Activated CD4-positive, CD25-positive, alpha-beta regulatory T cell (primary cell): ENCODE data around the gene C1QB.

Experiments
- DNase-seq, 4 experiments: peaks; one replicate each; lab custom pipeline; 2025; lab: John Stamatoyannopoulos, UW

The C1QB gene

GRCh38 chr1:22633697-22634463 is 19.2 kb upstream of the C1QB start:
- DNase-seq: no peak

GRCh38 chr1:22635436-22635835 is 17.6 kb upstream of the C1QB start:
- DNase-seq: no peak

GRCh38 chr1:22636353-22636752 is 16.7 kb upstream of the C1QB start, which contains the start of gene C1QA:
C1QA (plus strand) TSS chr1:22636628; CDS start chr1:22637617, 989 bp downstream.
- no peak for DNase-seq

GRCh38 chr1:22636927-22637326 is 16.1 kb upstream of the C1QB start:
- DNase-seq: no peak

- DNase-seq: no peak
These were observed 15.1 kb upstream of the C1QB start for GRCh38 chr1:22637907-22638445.

GRCh38 chr1:22638476-22639234 is 14.4 kb upstream of the C1QB start:
- DNase-seq: no peak

- DNase-seq: no peak
These were observed 13.8 kb upstream of the C1QB start for GRCh38 chr1:22639286-22639685.

GRCh38 chr1:22641247-22641646 is 11.8 kb upstream of the C1QB start:
- DNase-seq: no peak

- peak; percentile 11 to 56 (median 41) for DNase-seq
These were observed 11.0 kb upstream of the C1QB start for GRCh38 chr1:22641906-22642636.

GRCh38 chr1:22643381-22643780 is 9.7 kb upstream of the C1QB start, which contains the start of gene C1QC:
C1QC (plus strand) TSS chr1:22643633; CDS start chr1:22644024, 391 bp downstream.
- no peak for DNase-seq

- no peak for DNase-seq
These were observed 9.1 kb upstream of the C1QB start for GRCh38 chr1:22643928-22644327.

- DNase-seq: no peak
These were observed 7.1 kb upstream of the C1QB start for GRCh38 chr1:22645931-22646330.

- no peak for DNase-seq
These were observed 6.7 kb upstream of the C1QB start for GRCh38 chr1:22646384-22646783.

GRCh38 chr1:22650089-22650693 is 2.8 kb upstream of the C1QB start:
- no peak for DNase-seq

- DNase-seq: no peak
These were observed 837 bp upstream of the C1QB start for GRCh38 chr1:22651941-22652856.

GRCh38 chr1:22654692-22655091 is 1.7 kb downstream of the C1QB start:
- no peak for DNase-seq

- no peak for DNase-seq
These were observed 5.5 kb downstream of the C1QB start for GRCh38 chr1:22658385-22659163.

- DNase-seq: no peak
These were observed 7.7 kb downstream of the C1QB start for GRCh38 chr1:22660716-22661241.

GRCh38 chr1:22661880-22662279 is 8.8 kb downstream of the C1QB start:
- DNase-seq: no peak

GRCh38 chr1:22662318-22662717 is 9.3 kb downstream of the C1QB start:
- no peak for DNase-seq
